ENCODE measurements around the gene USP6NL. TPM values are rescaled to one million over a fixed set of nuclear protein-coding genes. Genes with fewer than 3 reads are reported as not detected.
"Not testable (repeated sequence)": the region's sequence is repeated elsewhere in the genome, so short reads cannot be mapped to it uniquely, and the experiment has no call there.

Gene USP6NL
- total RNA-seq, 1 experiment from 2014 or later, result 21.4 TPM

DNA sequence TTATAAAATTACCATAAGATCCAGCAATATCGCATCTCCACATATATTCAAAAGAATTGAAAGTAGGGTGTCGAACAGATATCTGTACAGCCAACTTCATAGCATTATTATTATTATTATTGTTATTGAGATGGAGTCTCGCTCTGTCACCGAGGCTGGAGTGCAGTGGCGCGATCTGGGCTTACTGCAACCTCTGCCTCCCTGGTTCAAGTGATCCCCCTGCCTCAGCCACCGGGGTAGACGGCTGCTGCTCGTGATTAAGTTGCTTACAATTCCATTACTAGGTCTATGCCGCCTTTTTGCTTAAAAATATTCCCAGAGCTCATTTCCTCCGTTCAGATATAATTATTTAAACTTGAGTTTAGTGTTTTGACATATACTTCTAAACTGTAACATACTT lies 19.8 kb upstream of the USP6NL start:
- no peaks in the 10 kb centered on the region; the same call in 1 of the 2 replicates for H3K36me3 Mint-ChIP-seq
- no peak overlapping the region for H3K27ac Mint-ChIP-seq
- no peaks in the 10 kb centered on the region; the same call in 1 of the 2 replicates for H3K27me3 Mint-ChIP-seq (ENCODE audit: low read depth)
- TF ChIP-seq FOXP1 (CRISPR knock-in tag; IDR thresholded peaks at IDR 0.05; ENCODE audit: borderline replicate concordance) (no peak), TP53 (CRISPR knock-in tag; IDR thresholded peaks at IDR 0.05) (no peak), TEAD1 (CRISPR knock-in tag; IDR thresholded peaks at IDR 0.05) (no peak), PREB (CRISPR knock-in tag; IDR thresholded peaks at IDR 0.05; ENCODE audit: borderline replicate concordance) (no peak), NR1H2 (CRISPR knock-in tag; IDR thresholded peaks at IDR 0.05) (no peak), ERG (CRISPR knock-in tag; IDR thresholded peaks at IDR 0.05) (no peak)
- TF ChIP-seq, protein P1, sequence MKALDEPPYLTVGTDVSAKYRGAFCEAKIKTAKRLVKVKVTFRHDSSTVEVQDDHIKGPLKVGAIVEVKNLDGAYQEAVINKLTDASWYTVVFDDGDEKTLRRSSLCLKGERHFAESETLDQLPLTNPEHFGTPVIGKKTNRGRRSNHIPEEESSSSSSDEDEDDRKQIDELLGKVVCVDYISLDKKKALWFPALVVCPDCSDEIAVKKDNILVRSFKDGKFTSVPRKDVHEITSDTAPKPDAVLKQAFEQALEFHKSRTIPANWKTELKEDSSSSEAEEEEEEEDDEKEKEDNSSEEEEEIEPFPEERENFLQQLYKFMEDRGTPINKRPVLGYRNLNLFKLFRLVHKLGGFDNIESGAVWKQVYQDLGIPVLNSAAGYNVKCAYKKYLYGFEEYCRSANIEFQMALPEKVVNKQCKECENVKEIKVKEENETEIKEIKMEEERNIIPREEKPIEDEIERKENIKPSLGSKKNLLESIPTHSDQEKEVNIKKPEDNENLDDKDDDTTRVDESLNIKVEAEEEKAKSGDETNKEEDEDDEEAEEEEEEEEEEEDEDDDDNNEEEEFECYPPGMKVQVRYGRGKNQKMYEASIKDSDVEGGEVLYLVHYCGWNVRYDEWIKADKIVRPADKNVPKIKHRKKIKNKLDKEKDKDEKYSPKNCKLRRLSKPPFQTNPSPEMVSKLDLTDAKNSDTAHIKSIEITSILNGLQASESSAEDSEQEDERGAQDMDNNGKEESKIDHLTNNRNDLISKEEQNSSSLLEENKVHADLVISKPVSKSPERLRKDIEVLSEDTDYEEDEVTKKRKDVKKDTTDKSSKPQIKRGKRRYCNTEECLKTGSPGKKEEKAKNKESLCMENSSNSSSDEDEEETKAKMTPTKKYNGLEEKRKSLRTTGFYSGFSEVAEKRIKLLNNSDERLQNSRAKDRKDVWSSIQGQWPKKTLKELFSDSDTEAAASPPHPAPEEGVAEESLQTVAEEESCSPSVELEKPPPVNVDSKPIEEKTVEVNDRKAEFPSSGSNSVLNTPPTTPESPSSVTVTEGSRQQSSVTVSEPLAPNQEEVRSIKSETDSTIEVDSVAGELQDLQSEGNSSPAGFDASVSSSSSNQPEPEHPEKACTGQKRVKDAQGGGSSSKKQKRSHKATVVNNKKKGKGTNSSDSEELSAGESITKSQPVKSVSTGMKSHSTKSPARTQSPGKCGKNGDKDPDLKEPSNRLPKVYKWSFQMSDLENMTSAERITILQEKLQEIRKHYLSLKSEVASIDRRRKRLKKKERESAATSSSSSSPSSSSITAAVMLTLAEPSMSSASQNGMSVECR (CRISPR knock-in tag; IDR thresholded peaks at IDR 0.05; ENCODE audit: borderline replicate concordance), result no peak
- H3K4me1 Mint-ChIP-seq, result no peaks in the 10 kb centered on the region
- ChIA-PET CTCF (no interaction called here), POLR2A (no interaction called here)
- no peak for ATAC-seq
- no peak overlapping the region for H3K4me3 Mint-ChIP-seq
- no peak for DNase-seq (ENCODE audit: low spot score)
- H3K9me3 Mint-ChIP-seq, result no peaks in the 10 kb centered on the region

DNA sequence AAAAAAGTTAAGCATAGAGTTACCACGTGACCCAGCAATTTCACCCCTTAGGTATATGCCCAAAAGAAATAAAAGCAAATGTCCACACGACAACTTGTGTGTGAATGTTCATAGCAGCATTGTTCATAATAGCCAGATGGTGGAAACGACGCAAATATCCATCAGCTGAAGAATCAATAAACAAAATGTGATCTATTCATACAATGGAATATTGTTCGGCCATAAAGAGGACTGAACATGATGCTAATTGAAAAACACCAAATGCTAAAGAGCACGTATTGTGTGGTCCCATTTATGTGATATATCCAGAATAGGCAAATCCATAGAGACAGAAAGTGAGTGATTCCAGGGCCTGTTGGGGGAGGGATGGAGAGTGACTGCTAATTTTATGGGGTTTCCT lies 18.3 kb upstream of the USP6NL start:
- TF ChIP-seq, protein P2, sequence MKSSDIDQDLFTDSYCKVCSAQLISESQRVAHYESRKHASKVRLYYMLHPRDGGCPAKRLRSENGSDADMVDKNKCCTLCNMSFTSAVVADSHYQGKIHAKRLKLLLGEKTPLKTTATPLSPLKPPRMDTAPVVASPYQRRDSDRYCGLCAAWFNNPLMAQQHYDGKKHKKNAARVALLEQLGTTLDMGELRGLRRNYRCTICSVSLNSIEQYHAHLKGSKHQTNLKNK (CRISPR knock-in tag; IDR thresholded peaks at IDR 0.05), result no peak
- TF ChIP-seq NR2C2 (CRISPR knock-in tag; IDR thresholded peaks at IDR 0.05) (no peak), ZSCAN18 (CRISPR knock-in tag; IDR thresholded peaks at IDR 0.05) (no peak), NFE2L1 (CRISPR knock-in tag; IDR thresholded peaks at IDR 0.05) (no peak), FOXK1 (CRISPR knock-in tag; IDR thresholded peaks at IDR 0.05) (no peak), MLX (CRISPR knock-in tag; IDR thresholded peaks at IDR 0.05) (no peak), SMAD4 (CRISPR knock-in tag; IDR thresholded peaks at IDR 0.05) (no peak), JUN (CRISPR knock-in tag; IDR thresholded peaks at IDR 0.05) (no peak), ZNF263 (CRISPR knock-in tag; IDR thresholded peaks at IDR 0.05; ENCODE audit: low read depth) (no peak)
- TF ChIP-seq, protein P3, sequence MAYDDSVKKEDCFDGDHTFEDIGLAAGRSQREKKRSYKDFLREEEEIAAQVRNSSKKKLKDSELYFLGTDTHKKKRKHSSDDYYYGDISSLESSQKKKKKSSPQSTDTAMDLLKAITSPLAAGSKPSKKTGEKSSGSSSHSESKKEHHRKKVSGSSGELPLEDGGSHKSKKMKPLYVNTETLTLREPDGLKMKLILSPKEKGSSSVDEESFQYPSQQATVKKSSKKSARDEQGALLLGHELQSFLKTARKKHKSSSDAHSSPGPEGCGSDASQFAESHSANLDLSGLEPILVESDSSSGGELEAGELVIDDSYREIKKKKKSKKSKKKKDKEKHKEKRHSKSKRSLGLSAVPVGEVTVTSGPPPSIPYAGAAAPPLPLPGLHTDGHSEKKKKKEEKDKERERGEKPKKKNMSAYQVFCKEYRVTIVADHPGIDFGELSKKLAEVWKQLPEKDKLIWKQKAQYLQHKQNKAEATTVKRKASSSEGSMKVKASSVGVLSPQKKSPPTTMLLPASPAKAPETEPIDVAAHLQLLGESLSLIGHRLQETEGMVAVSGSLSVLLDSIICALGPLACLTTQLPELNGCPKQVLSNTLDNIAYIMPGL (CRISPR knock-in tag; IDR thresholded peaks at IDR 0.05), result no peak
- TF ChIP-seq, protein P4, sequence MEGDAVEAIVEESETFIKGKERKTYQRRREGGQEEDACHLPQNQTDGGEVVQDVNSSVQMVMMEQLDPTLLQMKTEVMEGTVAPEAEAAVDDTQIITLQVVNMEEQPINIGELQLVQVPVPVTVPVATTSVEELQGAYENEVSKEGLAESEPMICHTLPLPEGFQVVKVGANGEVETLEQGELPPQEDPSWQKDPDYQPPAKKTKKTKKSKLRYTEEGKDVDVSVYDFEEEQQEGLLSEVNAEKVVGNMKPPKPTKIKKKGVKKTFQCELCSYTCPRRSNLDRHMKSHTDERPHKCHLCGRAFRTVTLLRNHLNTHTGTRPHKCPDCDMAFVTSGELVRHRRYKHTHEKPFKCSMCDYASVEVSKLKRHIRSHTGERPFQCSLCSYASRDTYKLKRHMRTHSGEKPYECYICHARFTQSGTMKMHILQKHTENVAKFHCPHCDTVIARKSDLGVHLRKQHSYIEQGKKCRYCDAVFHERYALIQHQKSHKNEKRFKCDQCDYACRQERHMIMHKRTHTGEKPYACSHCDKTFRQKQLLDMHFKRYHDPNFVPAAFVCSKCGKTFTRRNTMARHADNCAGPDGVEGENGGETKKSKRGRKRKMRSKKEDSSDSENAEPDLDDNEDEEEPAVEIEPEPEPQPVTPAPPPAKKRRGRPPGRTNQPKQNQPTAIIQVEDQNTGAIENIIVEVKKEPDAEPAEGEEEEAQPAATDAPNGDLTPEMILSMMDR (IDR thresholded peaks at IDR 0.05), result no peak
- TF ChIP-seq, protein P5, sequence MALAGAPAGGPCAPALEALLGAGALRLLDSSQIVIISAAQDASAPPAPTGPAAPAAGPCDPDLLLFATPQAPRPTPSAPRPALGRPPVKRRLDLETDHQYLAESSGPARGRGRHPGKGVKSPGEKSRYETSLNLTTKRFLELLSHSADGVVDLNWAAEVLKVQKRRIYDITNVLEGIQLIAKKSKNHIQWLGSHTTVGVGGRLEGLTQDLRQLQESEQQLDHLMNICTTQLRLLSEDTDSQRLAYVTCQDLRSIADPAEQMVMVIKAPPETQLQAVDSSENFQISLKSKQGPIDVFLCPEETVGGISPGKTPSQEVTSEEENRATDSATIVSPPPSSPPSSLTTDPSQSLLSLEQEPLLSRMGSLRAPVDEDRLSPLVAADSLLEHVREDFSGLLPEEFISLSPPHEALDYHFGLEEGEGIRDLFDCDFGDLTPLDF (CRISPR knock-in tag; IDR thresholded peaks at IDR 0.05), result no peak
- no peak overlapping the region for H3K27ac Mint-ChIP-seq
- peaks cover 3% of the 10 kb centered on the region for H3K4me1 Mint-ChIP-seq
- no peaks in the 10 kb centered on the region; the same call in 1 of the 2 replicates for H3K36me3 Mint-ChIP-seq
- ChIA-PET CTCF (no interaction called here), POLR2A (no interaction called here)
- ATAC-seq (no peak), DNase-seq (ENCODE audit: low spot score) (no peak)
- H3K4me3 Mint-ChIP-seq, result no peak overlapping the region
- no peaks in the 10 kb centered on the region for H3K9me3 Mint-ChIP-seq
- no peaks in the 10 kb centered on the region; the same call in 1 of the 2 replicates for H3K27me3 Mint-ChIP-seq (ENCODE audit: low read depth)

DNA sequence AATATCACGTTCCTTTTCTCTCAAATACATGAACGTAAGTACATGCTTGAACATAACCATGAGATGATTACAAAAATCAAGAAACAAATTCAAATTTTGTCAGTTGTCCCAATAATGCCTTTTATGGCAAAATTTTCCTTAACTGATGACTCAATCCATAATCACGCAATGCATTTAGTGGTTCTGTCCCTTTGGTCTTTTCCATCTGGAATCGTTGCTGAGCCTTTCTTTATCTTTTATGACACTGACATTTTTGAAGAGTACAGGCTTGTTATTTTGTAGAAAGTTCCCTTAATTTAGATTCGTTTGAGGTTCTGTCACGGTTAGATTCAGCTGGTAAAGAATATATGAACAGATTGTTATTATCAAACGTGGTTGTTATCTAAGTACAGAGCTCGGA lies 16.5 kb upstream of the USP6NL start:
- H3K4me3 Mint-ChIP-seq; H3K9me3 Mint-ChIP-seq; H3K4me1 Mint-ChIP-seq; ATAC-seq; H3K27me3 Mint-ChIP-seq (ENCODE audit: low read depth); H3K36me3 Mint-ChIP-seq; POLR2A ChIA-PET; CTCF ChIA-PET; DNase-seq (ENCODE audit: low spot score); H3K27ac Mint-ChIP-seq: not testable (repeated sequence)
